Endothelial cell of umbilical vein (primary cell): Measurements from ENCODE around the gene KRT86. TPM values are rescaled to one million over a fixed set of nuclear protein-coding genes. Genes with fewer than 3 reads are reported as not detected.

Experiments
- BruUV-seq: library from RNA; stranded (reverse); fragments of 400-500 nt; replicated peaks from 2 replicates; lab custom pipeline; 2021; lab: Mats Ljungman, UMichigan
- CTCF ChIA-PET: fragments of 300-600, 350-600 bp; sonication (Branson Sonifier 250); formaldehyde crosslinking; loops from one replicate; lab custom pipeline; 2021; ENCODE audit warnings: antibody characterized with exemption, inconsistent platforms; lab: Charles Lee
- POLR2A ChIA-PET: fragments of 300-600, 350-600 bp; sonication (Branson Sonifier 250); formaldehyde crosslinking; loops from one replicate; lab custom pipeline; 2021; ENCODE audit warnings: antibody characterized with exemption, inconsistent platforms; lab: Charles Lee
- DNase-seq: peaks from one replicate; pipeline ENCODE4 v3.0.0-alpha.2; 2011; ENCODE audit warnings: low read depth, low spot score
- FAIRE-seq: peaks from 2 replicates; lab custom pipeline; 2011; peaks lifted over from hg19 to GRCh38; lab: Jason Lieb, UNC
- H2AFZ ChIP-seq: 2 replicates; pipeline ENCODE4 v1.6.0; 2012; ENCODE audit warnings: low read depth, low read length, control low read depth, inconsistent platforms
- H3K27ac ChIP-seq: 2 replicates; pipeline ENCODE4 v1.5.1; 2011; ENCODE audit warnings: low read depth, mild to moderate bottlenecking, control low read depth, low read length, moderate library complexity; ENCODE audit not compliant: insufficient read depth
- H3K27me3 ChIP-seq, 2 experiments: 2 replicates each; pipeline versions ENCODE4 v1.6.0 to v1.6.1; 2011; ENCODE audit warnings: low read length in 2 of 2, mixed read lengths in 1 of 2; ENCODE audit not compliant: control insufficient read depth in 2 of 2, insufficient read depth in 2 of 2
- H3K36me3 ChIP-seq, 2 experiments: 2 replicates in 1 of 2; 3 replicates in 1 of 2; pipeline ENCODE4 v1.5.1; 2011; ENCODE audit warnings: low read length in 2 of 2, mild to moderate bottlenecking in 1 of 2, moderate library complexity in 1 of 2; ENCODE audit not compliant: control insufficient read depth in 2 of 2, insufficient read depth in 2 of 2; ENCODE audit errors: extremely low read depth in 1 of 2
- H3K4me1 ChIP-seq: 3 replicates; pipeline ENCODE4 v1.5.1; 2011; ENCODE audit warnings: mild to moderate bottlenecking, low read length; ENCODE audit not compliant: control insufficient read depth, insufficient read depth; ENCODE audit errors: extremely low read depth
- H3K4me2 ChIP-seq: 2 replicates; pipeline ENCODE4 v1.6.1; 2011; ENCODE audit warnings: low read length, control low read depth, mixed read lengths; ENCODE audit not compliant: insufficient read depth
- H3K4me3 ChIP-seq, 3 experiments: fragments of 200-600 bp in 1 of 3; sonication (generic), shearing (Covaris generic) in 1 of 3; replicated peaks in 1 of 3; 2 replicates each; pipeline ENCODE4 v1.5.1; 2011 to 2016; ENCODE audit warnings: control low read depth in 3 of 3, low read length in 3 of 3, mild to moderate bottlenecking in 2 of 3, inconsistent platforms in 1 of 3, low read depth in 1 of 3, moderate library complexity in 1 of 3; ENCODE audit not compliant: insufficient read depth in 1 of 3
- H3K79me2 ChIP-seq: 2 replicates; pipeline ENCODE4 v1.6.0; 2012; ENCODE audit warnings: low read length, inconsistent platforms; ENCODE audit not compliant: control insufficient read depth, insufficient read depth
- H3K9ac ChIP-seq: replicated peaks from 2 replicates; pipeline ENCODE3; 2011; ENCODE audit warnings: low read length, control low read depth; ENCODE audit not compliant: insufficient read depth; ENCODE audit errors: extremely low read depth
- H3K9me1 ChIP-seq: replicated peaks from 3 replicates; pipeline ENCODE4 v1.6.0; 2011; ENCODE audit warnings: mild to moderate bottlenecking, low read length; ENCODE audit not compliant: control insufficient read depth, insufficient read depth; ENCODE audit errors: extremely low read depth
- H3K9me3 ChIP-seq: replicated peaks from 2 replicates; pipeline ENCODE4 v1.5.1; 2012; ENCODE audit warnings: low read length, inconsistent platforms; ENCODE audit not compliant: control insufficient read depth, insufficient read depth
- H4K20me1 ChIP-seq: replicated peaks from 2 replicates; pipeline ENCODE3; 2011; ENCODE audit warnings: mild to moderate bottlenecking, low read length; ENCODE audit not compliant: control insufficient read depth, insufficient read depth; ENCODE audit errors: extremely low read depth
- CTCF ChIP-seq, 2 donors: IDR thresholded peaks; 1 replicate in 1 of 2; 2 replicates in 1 of 2; pipeline ENCODE4 v1.5.1; 2011; ENCODE audit warnings: low read length in 2 of 2, mild to moderate bottlenecking in 2 of 2, moderate library complexity in 2 of 2, control low read depth in 1 of 2, inconsistent platforms in 1 of 2, low read depth in 1 of 2; ENCODE audit not compliant: insufficient read depth in 1 of 2; ENCODE audit errors: extremely low read depth in 1 of 2
- EZH2 ChIP-seq: IDR thresholded peaks from 2 replicates; pipeline ENCODE4 v1.6.1; 2012; ENCODE audit warnings: borderline replicate concordance, low read depth, mild to moderate bottlenecking, moderate library complexity, low read length, inconsistent platforms; ENCODE audit not compliant: severe bottlenecking
- FOS ChIP-seq: IDR thresholded peaks from 2 replicates; pipeline ENCODE4 v1.6.1; 2011; ENCODE audit warnings: mild to moderate bottlenecking, low read length, moderate library complexity, borderline replicate concordance; ENCODE audit not compliant: insufficient read depth
- GATA2 ChIP-seq: IDR thresholded peaks from 2 replicates; pipeline ENCODE4 v1.7.0; 2011; ENCODE audit warnings: low read depth, mild to moderate bottlenecking, moderate library complexity, mixed read lengths, low read length; ENCODE audit not compliant: insufficient read length, insufficient read depth
- JUN ChIP-seq: IDR thresholded peaks from 2 replicates; pipeline ENCODE4 v1.6.1; 2011; ENCODE audit warnings: borderline replicate concordance, low read depth; ENCODE audit not compliant: insufficient read length, insufficient read depth
- MYC ChIP-seq: IDR thresholded peaks from one replicate; pipeline ENCODE4 v1.6.1; 2011; ENCODE audit warnings: mild to moderate bottlenecking, low read depth, low read length
- POLR2A ChIP-seq: IDR thresholded peaks from 2 replicates; pipeline ENCODE4 v1.6.1; 2012; ENCODE audit warnings: low read depth, mild to moderate bottlenecking, control low read depth, low read length
- POLR2AphosphoS5 ChIP-seq: IDR thresholded peaks from 2 replicates; pipeline ENCODE4 v1.6.1; 2012; ENCODE audit warnings: low read depth, mild to moderate bottlenecking, control low read depth, low read length, moderate library complexity; ENCODE audit not compliant: insufficient read depth
- dilution Hi-C: fragments of 300-500 bp; cut with MboI; formaldehyde crosslinking; loops from one replicate; pipeline ENCODE4 v1.15.0; 2019; ENCODE audit warnings: low sequenced_read_pairs; ENCODE audit not compliant: extremely low pct_ligation_motif_present
- intact Hi-C: fragments of 100-400 bp; cut with micrococcal nuclease; formaldehyde crosslinking; loops from one replicate; pipeline ENCODE4 v1.10.0; 2022
- polyA plus RNA-seq, 4 experiments: library from polyadenylated mRNA; depleted of rRNA in 3 of 4; stranded (reverse) in 3 of 4; unstranded in 1 of 4; fragments of >200 nt; gene quantifications; 2 replicates each; pipeline versions ENCODE4 v1.2.1 to v1.2.3, GENCODE V29; 2011 to 2012; ENCODE audit warnings: missing spikeins in 1 of 4
- total RNA-seq: library from RNA; stranded (reverse); gene quantifications from 2 replicates; pipeline ENCODE4 v1.2.3, GENCODE V29; 2021
- TF ChIP-seq, protein P1 (sequence below): IDR thresholded peaks from 2 replicates; pipeline ENCODE4 v1.6.1; 2011; ENCODE audit not compliant: insufficient read depth, insufficient read length

KRT86 gene
- total and polyA plus RNA-seq, 2 donors (not counting 3 experiments of a cell fraction or from before 2014, with no cell fraction given) = not detected

- H2AFZ ChIP-seq = no peak overlapping the region
- peak; percentile 24 for FAIRE-seq
- ChIA-PET POLR2A (interaction anchor here (0.5 kb wide), 1 partner anchor 78 kb away, joined by 4 read pairs; no protein-coding TSS in a partner anchor), CTCF (interaction anchor here (1.0 to 1.9 kb wide), 6 partner anchors 13 to 619 kb away, joined by 3 to 8 read pairs (median 4); no protein-coding TSS in a partner anchor)
- no peaks in the 10 kb centered on the region for H4K20me1 ChIP-seq
- H3K4me3 ChIP-seq = no peak overlapping the region
- peaks cover 6% of the 10 kb centered on the region for H3K4me1 ChIP-seq
- no peak for TF ChIP-seq GATA2
- no peak for TF ChIP-seq MYC
- TF ChIP-seq, protein P1, sequence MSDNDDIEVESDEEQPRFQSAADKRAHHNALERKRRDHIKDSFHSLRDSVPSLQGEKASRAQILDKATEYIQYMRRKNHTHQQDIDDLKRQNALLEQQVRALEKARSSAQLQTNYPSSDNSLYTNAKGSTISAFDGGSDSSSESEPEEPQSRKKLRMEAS = no peak
- TF ChIP-seq POLR2AphosphoS5 = no peak
- no peak for TF ChIP-seq CTCF (IDR thresholded peaks at IDR 0.05; ENCODE audit: extremely low read depth in 1 of 2, insufficient read depth in 1 of 2, low read depth in 1 of 2, low read length in 2 of 2)
- TF ChIP-seq POLR2A = no peak
- TF ChIP-seq FOS = no peak
- TF ChIP-seq JUN = no peak
- no peak for TF ChIP-seq EZH2
- H3K9me3 ChIP-seq = no peaks in the 10 kb centered on the region
- peaks cover 4 to 9% of the 10 kb centered on the region in 2 experiments for H3K27me3 ChIP-seq
- no peaks in the 10 kb centered on the region for H3K79me2 ChIP-seq
- no peaks in the 10 kb centered on the region for H3K9me1 ChIP-seq
- H3K27ac ChIP-seq = no peak overlapping the region
- no peaks in the 10 kb centered on the region for H3K36me3 ChIP-seq
- dilution Hi-C loops = no loop called here
- H3K9ac ChIP-seq = no peak overlapping the region
- BruUV-seq = no TSS peak
- no peak overlapping the region for H3K4me2 ChIP-seq
- intact Hi-C loops = no loop called here
- DNase-seq = no peak
Measured at GRCh38 chr12:52251367-52252051, 22.9 kb upstream of the KRT86 start.
